GM18951 (cell line): ENCODE measurements around the gene PDE6B.

Experiments
- POLR2A ChIP-seq: IDR thresholded peaks from 4 replicates; pipeline ENCODE4 v1.6.1; 2011; ENCODE audit warnings: mild to moderate bottlenecking; ENCODE audit not compliant: insufficient read length, insufficient read depth; ENCODE audit errors: extremely low read depth
- in situ Hi-C: fragments of 300-500 bp; cut with MboI; formaldehyde crosslinking; loops from one replicate; pipeline ENCODE4 v1.12.0; 2022; ENCODE audit warnings: low sequenced_read_pairs, mixed read lengths, inconsistent platforms; ENCODE audit not compliant: unreplicated experiment

PDE6B gene

GRCh38 chr4:675036-675882 is 49.9 kb downstream of the PDE6B start:
- TF ChIP-seq POLR2A, result no peak
- in situ Hi-C loops, result no loop called here

DNA sequence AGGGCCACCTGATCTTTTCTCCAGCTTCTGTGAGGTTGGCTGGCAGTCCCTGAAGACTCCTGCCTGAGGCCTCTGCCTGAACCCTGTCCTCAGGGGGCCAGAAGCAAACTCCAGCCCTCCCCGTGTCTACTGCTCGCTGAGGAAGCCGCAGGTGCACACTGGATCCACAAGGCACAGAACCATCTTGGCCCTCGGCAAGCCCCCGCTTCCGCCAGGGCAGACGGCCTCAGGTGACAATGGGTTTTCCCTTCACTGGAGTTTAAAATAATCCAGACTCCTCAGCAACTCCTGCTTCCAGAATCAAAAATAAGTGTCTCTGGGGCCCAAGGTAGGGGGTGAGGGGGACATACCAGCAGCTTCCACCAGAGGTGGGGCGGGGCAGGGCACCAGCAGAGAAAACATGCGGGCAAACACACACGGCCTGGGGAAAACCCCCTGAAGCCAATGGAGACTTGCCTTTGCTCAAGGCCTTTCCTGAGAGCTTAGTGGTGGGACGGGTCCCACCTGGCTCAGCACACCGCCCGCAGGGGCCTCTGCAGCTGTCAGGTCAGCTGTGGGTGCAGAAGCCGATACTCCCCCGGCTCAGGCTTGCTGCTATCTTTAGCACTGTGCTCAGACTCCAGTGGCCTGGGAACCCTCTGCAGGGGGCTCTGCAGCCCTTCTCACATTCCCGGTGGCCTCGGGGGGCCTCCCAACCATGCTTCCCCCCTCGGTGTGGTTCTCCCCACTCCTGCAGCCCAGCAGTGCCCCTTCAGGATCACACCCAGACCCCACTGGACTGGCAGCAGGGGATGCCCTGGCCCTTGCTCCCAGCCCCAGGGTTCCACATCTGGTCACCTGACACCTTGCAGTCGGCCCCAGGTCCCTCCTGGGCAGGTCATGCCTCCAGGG is 50.9 kb downstream of the PDE6B start:
- peak; percentile 13 for TF ChIP-seq POLR2A
- in situ Hi-C loops, result no loop called here

- in situ Hi-C loops, result no loop called here
- TF ChIP-seq POLR2A, result no peak
Observed at GRCh38 chr4:676871-677235, 51.5 kb downstream of the PDE6B start.

- TF ChIP-seq POLR2A, result no peak
- in situ Hi-C loops, result no loop called here
Observed at GRCh38 chr4:677431-678293, 52.3 kb downstream of the PDE6B start.

DNA sequence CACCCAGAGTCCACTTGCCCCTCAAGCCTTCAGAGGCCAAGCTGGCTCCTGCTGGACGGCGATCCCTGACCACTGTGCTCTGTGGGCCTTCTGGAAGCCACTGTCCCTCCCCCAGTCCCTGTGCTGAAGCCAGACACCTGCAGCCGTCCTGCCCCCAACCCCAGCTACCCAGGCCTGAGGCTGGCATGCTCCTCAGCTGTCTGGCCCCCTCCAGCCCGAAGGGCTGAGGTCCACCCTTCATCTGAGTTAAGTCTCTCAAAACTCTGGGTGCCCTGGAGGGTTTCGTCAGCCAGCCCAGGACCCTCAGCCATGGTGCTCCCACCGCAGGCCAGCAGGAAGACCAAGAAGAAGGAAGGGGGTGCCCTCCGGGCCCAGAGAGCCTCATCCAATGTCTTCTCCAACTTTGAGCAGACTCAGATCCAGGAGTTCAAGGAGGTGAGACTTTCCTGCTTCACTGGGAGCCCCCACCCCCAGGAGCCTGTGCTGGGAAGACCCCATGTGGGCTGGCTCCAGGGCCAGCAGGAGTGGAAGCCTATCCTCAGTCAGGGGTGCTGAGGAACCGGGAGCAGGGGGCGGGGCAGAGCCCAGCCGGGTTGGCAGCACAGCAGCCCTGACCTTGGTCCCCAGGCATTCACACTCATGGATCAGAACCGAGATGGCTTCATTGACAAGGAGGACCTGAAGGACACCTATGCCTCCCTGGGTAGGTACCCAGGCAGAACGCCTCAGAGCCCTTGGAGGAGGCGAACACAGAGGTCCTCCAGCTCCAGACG is 53.1 kb downstream of the PDE6B start:
- in situ Hi-C loops, result no loop called here
- no peak for TF ChIP-seq POLR2A

GRCh38 chr4:679104-679481 is 53.7 kb downstream of the PDE6B start:
- no peak for TF ChIP-seq POLR2A
- in situ Hi-C loops, result no loop called here

DNA sequence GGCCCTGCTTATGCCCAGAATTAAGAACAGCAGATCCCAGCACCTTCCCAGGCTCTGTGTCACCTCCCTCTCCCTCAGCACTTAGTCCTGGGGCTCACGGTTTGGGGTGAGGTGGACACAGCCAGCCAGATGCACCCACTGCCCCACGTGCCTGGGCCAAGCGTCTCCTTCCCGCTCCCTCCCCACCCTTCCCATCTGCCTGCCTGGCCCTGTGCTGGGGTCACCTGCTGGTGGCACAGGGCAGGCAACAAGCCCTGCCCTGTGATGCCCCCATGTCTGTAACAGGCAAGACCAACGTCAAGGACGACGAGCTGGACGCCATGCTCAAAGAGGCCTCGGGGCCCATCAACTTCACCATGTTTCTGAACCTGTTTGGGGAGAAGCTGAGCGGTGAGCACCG is 54.3 kb downstream of the PDE6B start:
- TF ChIP-seq POLR2A, result no peak
- in situ Hi-C loops, result no loop called here

- in situ Hi-C loops, result no loop called here
- no peak for TF ChIP-seq POLR2A
Observed at GRCh38 chr4:680091-680490, 54.7 kb downstream of the PDE6B start.

DNA sequence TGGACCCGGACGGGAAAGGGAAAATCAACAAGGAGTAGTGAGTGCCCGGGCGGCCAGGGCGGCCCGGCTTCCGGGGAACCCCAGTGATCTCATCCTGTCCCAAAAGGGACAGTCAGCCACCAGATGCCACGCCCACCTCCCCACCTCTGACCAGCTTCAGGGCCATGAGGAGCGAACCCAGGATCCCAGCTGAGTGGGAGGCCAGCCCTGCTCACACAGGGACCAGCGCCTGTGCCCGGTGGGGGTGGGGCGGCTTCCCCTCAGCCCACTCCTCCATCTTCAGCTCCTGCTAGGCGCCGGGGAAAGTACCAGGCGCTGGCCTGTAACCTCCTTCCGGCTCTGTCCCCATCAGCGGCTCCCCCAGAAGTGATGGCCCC is 55.2 kb downstream of the PDE6B start:
- in situ Hi-C loops, result no loop called here
- no peak for TF ChIP-seq POLR2A

DNA sequence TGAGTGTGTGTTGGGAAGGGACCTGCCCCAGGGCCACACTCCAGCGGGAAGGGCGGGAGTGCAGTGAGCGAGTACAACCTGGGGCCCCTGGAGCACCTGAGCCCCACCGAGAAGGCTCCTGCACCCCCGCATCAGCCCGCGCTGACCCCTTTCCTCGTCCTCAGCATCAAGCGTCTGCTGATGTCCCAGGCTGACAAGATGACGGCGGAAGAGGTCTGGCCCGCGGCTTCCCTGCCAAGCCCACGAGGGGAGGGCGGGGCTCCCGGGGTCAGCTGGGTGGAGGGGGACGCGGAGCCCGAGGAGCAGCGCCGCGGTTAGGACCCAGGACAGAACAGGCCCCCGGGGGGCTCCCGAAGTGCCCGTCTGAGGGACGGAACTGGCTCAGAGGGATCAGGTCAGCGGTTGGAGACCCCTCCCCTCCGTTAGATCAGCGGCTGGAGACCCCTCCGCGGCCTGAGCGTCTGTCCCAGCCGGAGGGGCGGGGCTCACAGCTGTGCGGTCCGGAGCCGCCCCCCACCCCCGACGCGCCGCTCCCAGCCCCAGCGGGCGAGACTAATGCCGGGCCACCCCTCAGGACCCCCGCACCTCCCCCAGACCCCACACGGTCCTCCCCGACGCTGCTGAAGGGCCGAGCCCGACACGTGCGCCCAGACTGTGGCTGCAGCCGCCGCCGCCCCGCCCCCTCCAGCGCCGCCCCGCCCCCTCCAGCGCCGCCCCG is 55.7 kb downstream of the PDE6B start:
- TF ChIP-seq POLR2A, result no peak
- in situ Hi-C loops, result no loop called here

- TF ChIP-seq POLR2A, result no peak
- in situ Hi-C loops, result no loop called here
Observed at GRCh38 chr4:681736-682451, 56.5 kb downstream of the PDE6B start.
